Astrocyte (in vitro differentiated cells and primary cell): Measurements from ENCODE around the gene DVL3. TPM values are rescaled to one million over a fixed set of nuclear protein-coding genes. Genes with fewer than 3 reads are reported as not detected.

ENCODE experiments used
- DNase-seq: peaks from one replicate; pipeline ENCODE4 v3.0.0-alpha.2; 2010; ENCODE audit warnings: low read depth
- FAIRE-seq: peaks from 2 replicates; lab custom pipeline; 2011; peaks lifted over from hg19 to GRCh38; lab: Jason Lieb, UNC
- H2AFZ ChIP-seq: 2 replicates; pipeline ENCODE4 v1.6.0; 2012; ENCODE audit warnings: low read depth, low read length, inconsistent platforms
- H3K27ac ChIP-seq: 2 replicates; pipeline ENCODE4 v1.5.1; 2011; ENCODE audit warnings: low read depth, low read length, inconsistent platforms
- H3K27me3 ChIP-seq: 2 replicates; pipeline ENCODE4 v1.6.0; 2011; ENCODE audit warnings: low read length, inconsistent platforms; ENCODE audit not compliant: insufficient read depth
- H3K36me3 ChIP-seq: 2 replicates; pipeline ENCODE4 v1.5.1; 2011; ENCODE audit warnings: low read length, inconsistent platforms; ENCODE audit not compliant: insufficient read depth
- H3K4me1 ChIP-seq: 2 replicates; pipeline ENCODE4 v1.5.1; 2011; ENCODE audit warnings: low read length, inconsistent platforms; ENCODE audit not compliant: insufficient read depth
- H3K4me2 ChIP-seq: 2 replicates; pipeline ENCODE4 v1.6.0; 2012; ENCODE audit warnings: low read length, inconsistent platforms
- H3K4me3 ChIP-seq: 2 replicates; pipeline ENCODE4 v1.5.1; 2011; ENCODE audit warnings: low read depth, mild to moderate bottlenecking, low read length, inconsistent platforms; ENCODE audit not compliant: insufficient read depth
- H3K79me2 ChIP-seq: 2 replicates; pipeline ENCODE4 v1.6.0; 2012; ENCODE audit warnings: mild to moderate bottlenecking, low read length, inconsistent platforms; ENCODE audit not compliant: insufficient read depth
- H3K9ac ChIP-seq: 2 replicates; pipeline ENCODE4 v1.6.0; 2012; ENCODE audit warnings: mild to moderate bottlenecking, low read length, inconsistent platforms
- H3K9me3 ChIP-seq: 2 replicates; pipeline ENCODE4 v1.5.1; 2012; ENCODE audit warnings: low read depth, mild to moderate bottlenecking, low read length, inconsistent platforms; ENCODE audit not compliant: insufficient read depth
- H4K20me1 ChIP-seq: 2 replicates; pipeline ENCODE4 v1.6.0; 2012; ENCODE audit warnings: low read length, inconsistent platforms; ENCODE audit not compliant: insufficient read depth
- H3K27ac Mint-ChIP-seq: one replicate; pipeline ENCODE4 v1.8.0; 2021; ENCODE audit warnings: mild to moderate bottlenecking, mixed read lengths; ENCODE audit not compliant: unreplicated experiment
- H3K27me3 Mint-ChIP-seq: one replicate; pipeline ENCODE4 v1.8.0; 2021; ENCODE audit warnings: low read depth, mixed read lengths; ENCODE audit not compliant: unreplicated experiment
- H3K36me3 Mint-ChIP-seq: one replicate; pipeline ENCODE4 v1.8.0; 2021; ENCODE audit warnings: low read depth, mixed read lengths; ENCODE audit not compliant: unreplicated experiment
- H3K4me1 Mint-ChIP-seq: one replicate; pipeline ENCODE4 v1.8.0; 2021; ENCODE audit warnings: low read depth, mixed read lengths; ENCODE audit not compliant: unreplicated experiment
- H3K4me3 Mint-ChIP-seq: one replicate; pipeline ENCODE4 v1.8.0; 2021; ENCODE audit warnings: mild to moderate bottlenecking, moderate library complexity, mixed read lengths; ENCODE audit not compliant: unreplicated experiment
- H3K9me3 Mint-ChIP-seq: one replicate; pipeline ENCODE4 v1.8.0; 2021; ENCODE audit warnings: mild to moderate bottlenecking, mixed read lengths; ENCODE audit not compliant: unreplicated experiment
- CTCF ChIP-seq: IDR thresholded peaks from 2 replicates; pipeline ENCODE4 v1.5.1; 2011; ENCODE audit warnings: low read depth, mild to moderate bottlenecking, inconsistent platforms, low read length, moderate library complexity; ENCODE audit not compliant: insufficient read depth
- EZH2 ChIP-seq: IDR thresholded peaks from 2 replicates; pipeline ENCODE4 v1.6.1; 2012; ENCODE audit warnings: mild to moderate bottlenecking, low read length, inconsistent platforms; ENCODE audit not compliant: insufficient read depth
- total RNA-seq: library from RNA; stranded (reverse); gene quantifications from 2 replicates; pipeline ENCODE4 v1.2.1, GENCODE V29; 2021

DVL3 gene
- total RNA-seq, 1 donor from 2014 or later, result 110 TPM

- TF ChIP-seq EZH2, result no peak
- no peak for TF ChIP-seq CTCF
- Histone ChIP-seq H2AFZ (no peak overlapping the region), H3K36me3 (peaks cover 33% of the 10 kb centered on the region), H3K9me3 (no peaks in the 10 kb centered on the region), H3K4me1 (no peaks in the 10 kb centered on the region), H4K20me1 (peaks cover 11% of the 10 kb centered on the region), H3K4me2 (no peak overlapping the region), H3K79me2 (peaks cover 11% of the 10 kb centered on the region), H3K27ac (no peak overlapping the region), H3K4me3 (no peak overlapping the region), H3K27me3 (no peaks in the 10 kb centered on the region), H3K9ac (no peak overlapping the region)
- Mint-ChIP-seq H3K9me3 (no peaks in the 10 kb centered on the region), H3K4me3 (no peak overlapping the region), H3K27ac (no peak overlapping the region), H3K4me1 (peaks cover 6% of the 10 kb centered on the region), H3K27me3 (no peaks in the 10 kb centered on the region), H3K36me3 (peaks cover 19% of the 10 kb centered on the region)
- FAIRE-seq (no peak), DNase-seq (no peak)
Observed at GRCh38 chr3:184144505-184144904, 10.7 kb upstream of the DVL3 start.

GRCh38 chr3:184145111-184145524 is 10.1 kb upstream of the DVL3 start:
- Histone ChIP-seq H2AFZ (no peak overlapping the region), H4K20me1 (peaks cover 11% of the 10 kb centered on the region), H3K27ac (no peak overlapping the region), H3K4me2 (no peak overlapping the region), H3K4me1 (no peaks in the 10 kb centered on the region), H3K36me3 (peaks cover 33% of the 10 kb centered on the region), H3K27me3 (no peaks in the 10 kb centered on the region), H3K9me3 (no peaks in the 10 kb centered on the region), H3K4me3 (no peak overlapping the region), H3K79me2 (peaks cover 8% of the 10 kb centered on the region), H3K9ac (no peak overlapping the region)
- Mint-ChIP-seq H3K27me3 (no peaks in the 10 kb centered on the region), H3K9me3 (no peaks in the 10 kb centered on the region), H3K27ac (peak overlapping the region; percentile 47), H3K36me3 (peaks cover 21% of the 10 kb centered on the region), H3K4me3 (no peak overlapping the region), H3K4me1 (peaks cover 6% of the 10 kb centered on the region)
- TF ChIP-seq CTCF (peak; percentile 42), EZH2 (no peak)
- FAIRE-seq, result no peak
- peak; percentile 43 for DNase-seq

GRCh38 chr3:184145751-184146270 is 9.4 kb upstream of the DVL3 start:
- H3K36me3 Mint-ChIP-seq, result peaks cover 21% of the 10 kb centered on the region
- H3K9me3 Mint-ChIP-seq, result no peaks in the 10 kb centered on the region
- H3K4me2 ChIP-seq, result no peak overlapping the region
- FAIRE-seq, result no peak
- peaks cover 6% of the 10 kb centered on the region for H3K4me1 Mint-ChIP-seq
- TF ChIP-seq EZH2, result no peak
- TF ChIP-seq CTCF, result no peak
- H3K27ac Mint-ChIP-seq, result peak overlapping the region; percentile 47
- H3K4me3 Mint-ChIP-seq, result no peak overlapping the region
- no peak for DNase-seq
- no peaks in the 10 kb centered on the region for H3K9me3 ChIP-seq
- H3K4me3 ChIP-seq, result no peak overlapping the region
- H3K27me3 ChIP-seq, result no peaks in the 10 kb centered on the region
- H3K36me3 ChIP-seq, result peaks cover 33% of the 10 kb centered on the region
- H3K9ac ChIP-seq, result no peak overlapping the region
- H3K79me2 ChIP-seq, result peaks cover 4% of the 10 kb centered on the region
- H3K27ac ChIP-seq, result no peak overlapping the region
- no peak overlapping the region for H2AFZ ChIP-seq
- H4K20me1 ChIP-seq, result peaks cover 11% of the 10 kb centered on the region
- H3K4me1 ChIP-seq, result no peaks in the 10 kb centered on the region
- no peaks in the 10 kb centered on the region for H3K27me3 Mint-ChIP-seq
